Measurements from ENCODE around the gene RALGPS1. TPM values are rescaled to one million over a fixed set of nuclear protein-coding genes. Genes with fewer than 3 reads are reported as not detected.

Gene RALGPS1
- total RNA-seq, 2 experiments from 2014 or later: 14.1 to 14.4 TPM

- Histone ChIP-seq H2AFZ (ENCODE audit: low read length) (no peak overlapping the region), H3K36me3 (ENCODE audit: insufficient read depth, low read length) (no peaks in the 10 kb centered on the region), H3K9me2 (ENCODE audit: insufficient read depth, low read length) (no peaks in the 10 kb centered on the region), H3K79me2 (ENCODE audit: insufficient read depth, low read depth, low read length) (no peaks in the 10 kb centered on the region), H3K9me3 (ENCODE audit: low read length) (no peaks in the 10 kb centered on the region), H3K4me2 (ENCODE audit: low read length) (no peak overlapping the region), H3K4me1 (ENCODE audit: insufficient read depth, low read length, poor library complexity, severe bottlenecking) (no peaks in the 10 kb centered on the region), H4K20me1 (ENCODE audit: insufficient read depth, low read length) (no peaks in the 10 kb centered on the region), H3K4me3 (ENCODE audit: low read depth, low read length, poor library complexity, severe bottlenecking) (no peak overlapping the region), H3K27ac (ENCODE audit: low read depth, low read length, poor library complexity, severe bottlenecking) (no peak overlapping the region)
- no peak for TF ChIP-seq CTCF (conservative IDR thresholded peaks at IDR 0.05; ENCODE audit: low read length)
- no peak for TF ChIP-seq EZH2phosphoT487 (IDR thresholded peaks at IDR 0.05; ENCODE audit: borderline replicate concordance, low read depth, low read length)
- BruUV-seq (replicated peaks): no TSS peak
- intact Hi-C loops (cut with micrococcal nuclease; ENCODE audit: unreplicated experiment): no loop called here
- CTCF ChIA-PET (ENCODE audit: unreplicated experiment): no interaction called here
- POLR2A ChIA-PET: interaction anchor here (0.6 kb wide), 1 partner anchor 177 kb away, joined by 3 read pairs; no protein-coding TSS in a partner anchor
- DNase-seq (ENCODE audit: low spot score): no peak
These were observed 224.6 kb downstream of the RALGPS1 start for GRCh38 chr9:127139071-127139731.

- POLR2A ChIA-PET: no interaction called here
These were observed 225.2 kb downstream of the RALGPS1 start for GRCh38 chr9:127139775-127140174.

More at GRCh38 chr9:127139775-127140174, 225.2 kb downstream of the RALGPS1 start:
- Histone ChIP-seq H3K27ac (ENCODE audit: low read depth, low read length, poor library complexity, severe bottlenecking) (no peak overlapping the region), H2AFZ (ENCODE audit: low read length) (no peak overlapping the region), H3K4me2 (ENCODE audit: low read length) (no peak overlapping the region), H4K20me1 (ENCODE audit: insufficient read depth, low read length) (no peaks in the 10 kb centered on the region), H3K4me1 (ENCODE audit: insufficient read depth, low read length, poor library complexity, severe bottlenecking) (no peaks in the 10 kb centered on the region), H3K9me2 (ENCODE audit: insufficient read depth, low read length) (no peaks in the 10 kb centered on the region), H3K79me2 (ENCODE audit: insufficient read depth, low read depth, low read length) (no peaks in the 10 kb centered on the region), H3K9me3 (ENCODE audit: low read length) (no peaks in the 10 kb centered on the region), H3K4me3 (ENCODE audit: low read depth, low read length, poor library complexity, severe bottlenecking) (no peak overlapping the region), H3K36me3 (ENCODE audit: insufficient read depth, low read length) (no peaks in the 10 kb centered on the region)
- intact Hi-C loops (cut with micrococcal nuclease; ENCODE audit: unreplicated experiment): no loop called here
- TF ChIP-seq EZH2phosphoT487 (IDR thresholded peaks at IDR 0.05; ENCODE audit: borderline replicate concordance, low read depth, low read length) (no peak), CTCF (conservative IDR thresholded peaks at IDR 0.05; ENCODE audit: low read length) (no peak)
- CTCF ChIA-PET (ENCODE audit: unreplicated experiment): no interaction called here
- no TSS peak for BruUV-seq (replicated peaks)
- no peak for DNase-seq (ENCODE audit: low spot score)

All from OCI-LY7 (cell line).